K562 (cell line): ENCODE data around the gene SHC1. TPM values are rescaled to one million over a fixed set of nuclear protein-coding genes. Genes with fewer than 3 reads are reported as not detected.

ENCODE experiments used
- ATF1 ChIP-seq, 2 experiments: fragments of 450-650 bp in 1 of 2; IDR thresholded peaks; 2 replicates each; pipeline ENCODE4 v1.6.1; 2016; ENCODE audit warnings: missing compliant biosample characterization in 1 of 2, missing genetic modification characterization in 1 of 2
- CCAR2 ChIP-seq: fragments of 200-400 bp; formaldehyde crosslinking; IDR thresholded peaks from 2 replicates; pipeline ENCODE4 v1.6.1; 2017; ENCODE audit warnings: mild to moderate bottlenecking, low read depth, low read length
- CTCF ChIP-seq, 3 experiments: IDR thresholded peaks in 2 of 3; conservative IDR thresholded peaks in 1 of 3; 2 replicates each; pipeline ENCODE4 v1.5.1; 2011 to 2012; ENCODE audit warnings: low read length in 3 of 3, mild to moderate bottlenecking in 3 of 3, control low read depth in 2 of 3, improper control_type of control experiment in 1 of 3, inconsistent platforms in 1 of 3, low read depth in 1 of 3, mixed read lengths in 1 of 3, moderate library complexity in 1 of 3; ENCODE audit not compliant: insufficient read depth in 2 of 3
- ELF4 ChIP-seq: fragments of 450-650 bp; formaldehyde crosslinking; IDR thresholded peaks from 2 replicates; pipeline ENCODE4 v1.4.0; 2022; ENCODE audit warnings: missing genetic modification characterization
- FOXK2 ChIP-seq, 2 experiments: fragments of 450-650 bp; IDR thresholded peaks in 1 of 2; conservative IDR thresholded peaks in 1 of 2; 2 replicates each; pipeline ENCODE4 v1.6.1; 2016; ENCODE audit warnings: low read depth in 2 of 2, mild to moderate bottlenecking in 1 of 2
- GABPB2 ChIP-seq: fragments of 250-450 bp; sonication (Bioruptor Pico); conservative IDR thresholded peaks from 2 replicates; pipeline ENCODE4 v1.5.1; 2021; ENCODE audit warnings: mild to moderate bottlenecking
- GATAD2A ChIP-seq: fragments of 450-650 bp; IDR thresholded peaks from 2 replicates; pipeline ENCODE4 v1.6.1; 2017
- MCM7 ChIP-seq, 2 experiments: fragments of 450-650 bp; IDR thresholded peaks; 2 replicates each; pipeline ENCODE4 v1.6.1; 2016 to 2018
- MTF1 ChIP-seq: fragments of 250-450 bp; sonication (Bioruptor Pico); IDR thresholded peaks from 2 replicates; pipeline ENCODE4 v1.9.0; 2021; ENCODE audit warnings: moderate library complexity, mild to moderate bottlenecking, inconsistent platforms, borderline replicate concordance
- MYC ChIP-seq, 2 experiments: fragments of 250-450 bp in 1 of 2; sonication (Bioruptor Pico) in 1 of 2; IDR thresholded peaks; 2 replicates each; pipeline versions ENCODE4 v1.5.1 to v1.6.1; 2012 to 2021; ENCODE audit warnings: low read depth in 2 of 2, borderline replicate concordance in 1 of 2, improper control_type of control experiment in 1 of 2, low read length in 1 of 2, mild to moderate bottlenecking in 1 of 2, moderate library complexity in 1 of 2
- PURB ChIP-seq: sonication (generic); formaldehyde crosslinking; IDR thresholded peaks from 2 replicates; pipeline ENCODE4 v1.9.0; 2021; ENCODE audit warnings: low read depth, mild to moderate bottlenecking, missing genetic modification reagents
- RFX1 ChIP-seq: fragments of 450-650 bp; IDR thresholded peaks from 2 replicates; pipeline ENCODE4 v1.6.1; 2016; ENCODE audit warnings: mild to moderate bottlenecking, moderate library complexity
- SAP30 ChIP-seq: fragments of 200-600 bp; sonication (generic); IDR thresholded peaks from 2 replicates; pipeline ENCODE4 v1.6.1; 2012; ENCODE audit warnings: borderline replicate concordance, low read depth, mild to moderate bottlenecking, moderate library complexity, low read length, control low read depth, inconsistent platforms; ENCODE audit not compliant: insufficient read depth, poor library complexity, severe bottlenecking
- TBP ChIP-seq: optimal IDR thresholded peaks from 2 replicates; pipeline ENCODE3; 2011; ENCODE audit warnings: low read depth, low read length, improper control_type of control experiment
- TCF3 ChIP-seq: sonication (generic); formaldehyde crosslinking; IDR thresholded peaks from 2 replicates; pipeline ENCODE4 v1.4.0; 2020; ENCODE audit warnings: mild to moderate bottlenecking, missing genetic modification reagents
- TFAP4 ChIP-seq: sonication (generic); formaldehyde crosslinking; IDR thresholded peaks from 2 replicates; pipeline ENCODE4 v1.8.0; 2022; ENCODE audit warnings: missing genetic modification reagents, mild to moderate bottlenecking, moderate library complexity, borderline replicate concordance
- ZBED1 ChIP-seq: IDR thresholded peaks from 2 replicates; pipeline ENCODE4 v1.6.1; 2014
- ZEB2 ChIP-seq: fragments of 450-650 bp; IDR thresholded peaks from 2 replicates; pipeline ENCODE4 v1.6.1; 2016
- ZNF232 ChIP-seq: sonication (generic); formaldehyde crosslinking; IDR thresholded peaks from 2 replicates; pipeline ENCODE4 v1.8.0; 2022; ENCODE audit warnings: mild to moderate bottlenecking, missing genetic modification reagents
- ZNF263 ChIP-seq: sonication (generic); formaldehyde crosslinking; IDR thresholded peaks from 2 replicates; pipeline ENCODE4 v1.8.0; 2022; ENCODE audit warnings: mild to moderate bottlenecking, missing genetic modification reagents, borderline replicate concordance
- ZNF512 ChIP-seq: IDR thresholded peaks from 2 replicates; pipeline ENCODE4 v1.6.1; 2016; ENCODE audit warnings: missing genetic modification characterization, missing compliant biosample characterization
- polyA plus RNA-seq, 8 experiments: library from polyadenylated mRNA; depleted of rRNA in 4 of 8; stranded (reverse) in 5 of 8; unstranded in 3 of 8; fragments of >200 nt; fragmentation: Nextera tagmentation in 2 of 8; fragmentation: Illumina TruSeq in 1 of 8; extraction: Ambion mirVana in 2 of 8; extraction: Trizol in 1 of 8; gene quantifications; 2 replicates each; pipeline versions ENCODE4 v1.2.1 to v1.2.3, GENCODE V29; 2011 to 2014; ENCODE audit warnings: inconsistent platforms in 1 of 8, missing spikeins in 1 of 8
- total RNA-seq, 7 experiments: library from RNA; depleted of rRNA in 6 of 7; stranded (reverse); fragments of >200 nt in 6 of 7; fragmentation: Illumina TruSeq in 2 of 7; extraction: Trizol in 2 of 7; gene quantifications; 2 replicates each; pipeline versions ENCODE4 v1.2.1 to v1.2.3, GENCODE V29; 2011 to 2021; ENCODE audit warnings: low replicate concordance in 1 of 7

The SHC1 gene
- total and polyA plus RNA-seq, 9 of the 15 experiments (the other 6 are each of a cell fraction or from before 2014, with no cell fraction given), result 4.1 to 113 (median 51.9) TPM

- no peak for TF ChIP-seq MTF1
- no peak for TF ChIP-seq ELF4 (CRISPR knock-in tag)
- TF ChIP-seq TBP, result peak; percentile 8
- no peak for TF ChIP-seq ZNF232
- TF ChIP-seq SAP30, result no peak
- peak; percentile 20; the same call in 1 of the 2 replicates for TF ChIP-seq TCF3
- TF ChIP-seq ATF1 (CRISPR knock-in tag; IDR thresholded peaks at IDR 0.05), result no peak
- TF ChIP-seq ATF1 (tag; IDR thresholded peaks at IDR 0.05), result no peak
- no peak for TF ChIP-seq MCM7 (IDR thresholded peaks at IDR 0.05)
- no peak for TF ChIP-seq ZNF263 (CRISPR knock-in tag)
- TF ChIP-seq ZBED1, result peak; percentile 94; the same call in 1 of the 2 replicates
- no peak for TF ChIP-seq ZNF512 (tag)
- no peak for TF ChIP-seq TFAP4 (CRISPR knock-in tag)
- 0 out of 2 replicates have a peak, but pooled peaks have one; percentile 41 for TF ChIP-seq ZEB2
- no peak for TF ChIP-seq GATAD2A
- no peak for TF ChIP-seq PURB
- 0 out of 2 replicates have a peak, but pooled peaks have one; percentile 9 for TF ChIP-seq MYC (IDR thresholded peaks at IDR 0.05; ENCODE audit: low read depth, low read length)
- no peak for TF ChIP-seq MYC (CRISPR knock-in tag; IDR thresholded peaks at IDR 0.05; ENCODE audit: borderline replicate concordance, low read depth)
- peak in 1 of 2 experiments; percentile 43; a peak in 1 of 4 replicates for TF ChIP-seq FOXK2 (conservative IDR thresholded peaks at IDR 0.05 in 1 of 2, IDR thresholded peaks at IDR 0.05 in 1 of 2; ENCODE audit: low read depth in 2 of 2)
- no peak for TF ChIP-seq CCAR2
- TF ChIP-seq GABPB2 (CRISPR knock-in tag), result no peak
- TF ChIP-seq RFX1, result no peak
- TF ChIP-seq CTCF (IDR thresholded peaks at IDR 0.05 in 2 of 3, conservative IDR thresholded peaks at IDR 0.05 in 1 of 3; ENCODE audit: insufficient read depth in 2 of 3, low read depth in 1 of 3, low read length in 3 of 3), result no peak
Observed at GRCh38 chr1:154994591-154994990, 24.0 kb upstream of the SHC1 start (continued).
